GM19035 (cell line): ENCODE results near the gene SGK1.
"Not testable (repeated sequence)": the region's sequence is repeated elsewhere in the genome, so short reads cannot be mapped to it uniquely, and the experiment has no call there.

Experiments
- ATAC-seq: cut with Tn5 transposase; IDR thresholded peaks from one replicate; pipeline ENCODE4 v1.9.1; 2021; ENCODE audit not compliant: unreplicated experiment

SGK1 gene

GRCh38 chr6:134328792-134329191, 10.9 kb upstream of the SGK1 start:
- ATAC-seq: no peak

- ATAC-seq: no peak
These were observed 10.2 kb upstream of the SGK1 start for GRCh38 chr6:134328138-134328537.

DNA sequence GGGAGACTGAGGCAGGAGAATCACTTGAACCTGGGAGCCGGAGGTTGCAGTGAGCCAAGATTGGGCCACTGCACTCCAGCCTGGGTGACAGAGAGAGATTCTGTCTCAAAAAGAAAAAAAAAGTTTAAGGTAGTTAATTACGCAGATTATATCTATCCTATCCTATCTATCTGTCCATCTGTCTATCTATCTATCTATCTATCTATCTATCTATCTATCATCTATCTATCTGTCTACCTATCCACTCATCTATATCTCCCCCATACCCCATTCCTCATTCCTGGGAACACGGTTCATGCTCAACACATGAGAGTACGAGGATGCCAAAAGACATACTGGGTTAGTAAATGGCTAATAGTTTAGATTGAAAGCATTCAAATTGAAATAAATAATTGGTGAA, 8.3 kb upstream of the SGK1 start:
- ATAC-seq: not testable (repeated sequence)

- no peak for ATAC-seq
These were observed 6.9 kb upstream of the SGK1 start for GRCh38 chr6:134324766-134325165.

GRCh38 chr6:134324141-134324540, 6.2 kb upstream of the SGK1 start:
- ATAC-seq: no peak

GRCh38 chr6:134323698-134324097, 5.8 kb upstream of the SGK1 start:
- ATAC-seq: no peak

- no peak for ATAC-seq
These were observed 5.4 kb upstream of the SGK1 start for GRCh38 chr6:134323294-134323693.

DNA sequence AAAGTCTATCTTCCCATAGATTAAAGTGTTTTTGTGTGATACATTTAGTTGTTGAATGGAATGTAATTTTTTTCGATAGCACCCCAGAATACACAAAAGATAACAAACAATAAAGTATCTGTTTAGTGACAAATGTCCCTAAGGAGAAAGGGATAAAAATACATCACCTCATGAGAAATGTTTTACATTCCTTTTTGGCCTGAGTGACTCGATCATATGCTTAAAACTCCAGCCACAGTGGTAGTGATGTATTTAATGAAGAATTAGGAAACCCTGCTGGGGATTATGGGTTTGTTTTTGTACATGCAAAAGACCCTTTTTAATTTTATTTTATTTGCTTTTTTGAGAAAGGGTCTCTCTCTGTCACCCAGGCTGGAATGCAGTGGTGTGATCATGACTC, 4.3 kb upstream of the SGK1 start:
- ATAC-seq: no peak

DNA sequence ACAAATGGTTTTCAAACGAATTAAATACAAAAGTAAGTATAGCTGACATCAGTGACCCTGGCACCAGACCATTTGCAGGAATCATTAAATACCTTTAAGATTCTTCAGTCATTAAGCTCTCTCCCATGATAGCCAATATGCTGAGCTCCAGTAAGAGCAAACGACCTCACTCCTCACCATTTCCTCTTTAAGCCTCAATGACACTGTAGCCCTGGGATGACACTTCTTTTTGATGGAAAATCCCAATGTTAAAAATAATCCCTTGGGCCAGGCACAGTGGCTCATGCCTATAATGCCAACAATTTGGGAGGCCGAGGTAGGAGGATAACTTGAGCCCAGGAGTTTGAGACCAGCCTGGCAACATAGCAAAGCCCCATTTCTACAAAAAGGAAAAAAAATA, 3.3 kb upstream of the SGK1 start:
- ATAC-seq: no peak

DNA sequence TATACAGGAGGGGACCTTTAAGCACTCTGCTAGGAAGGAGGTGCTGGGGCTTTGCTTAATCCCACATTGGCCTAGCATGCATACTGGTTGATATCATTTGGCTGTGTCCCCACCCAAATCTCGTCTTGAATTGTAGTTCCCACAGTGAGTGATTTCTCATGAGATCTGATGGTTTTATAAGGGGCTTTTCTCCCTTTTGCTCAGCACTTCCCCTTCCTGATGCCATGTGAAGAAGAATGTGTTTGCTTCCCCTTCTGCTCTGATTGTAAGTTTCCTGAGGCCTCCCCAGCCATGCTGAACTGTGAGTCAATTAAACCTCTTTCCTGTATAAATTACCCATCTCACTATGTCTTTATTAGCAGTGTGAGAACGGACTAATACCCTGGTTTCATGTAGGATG, 1.8 kb upstream of the SGK1 start:
- ATAC-seq: not testable (repeated sequence)

DNA sequence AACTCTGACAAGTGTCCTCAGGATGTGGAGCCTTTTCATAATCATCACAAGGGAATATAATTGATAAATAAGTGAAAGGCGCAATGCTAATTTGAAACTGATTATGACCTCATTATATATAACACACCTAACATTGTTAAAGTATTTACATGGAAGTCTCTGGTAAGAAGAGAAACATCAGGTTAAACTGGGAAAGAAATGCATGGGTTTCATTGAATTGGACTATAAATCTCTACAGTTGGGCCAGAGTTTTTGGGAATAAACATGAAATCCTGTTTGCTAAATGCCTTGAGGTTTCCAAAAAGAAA, 1.0 kb upstream of the SGK1 start:
- no peak for ATAC-seq

GRCh38 chr6:134318236-134318973, 493 bp upstream of the SGK1 start:
- ATAC-seq: no peak

DNA sequence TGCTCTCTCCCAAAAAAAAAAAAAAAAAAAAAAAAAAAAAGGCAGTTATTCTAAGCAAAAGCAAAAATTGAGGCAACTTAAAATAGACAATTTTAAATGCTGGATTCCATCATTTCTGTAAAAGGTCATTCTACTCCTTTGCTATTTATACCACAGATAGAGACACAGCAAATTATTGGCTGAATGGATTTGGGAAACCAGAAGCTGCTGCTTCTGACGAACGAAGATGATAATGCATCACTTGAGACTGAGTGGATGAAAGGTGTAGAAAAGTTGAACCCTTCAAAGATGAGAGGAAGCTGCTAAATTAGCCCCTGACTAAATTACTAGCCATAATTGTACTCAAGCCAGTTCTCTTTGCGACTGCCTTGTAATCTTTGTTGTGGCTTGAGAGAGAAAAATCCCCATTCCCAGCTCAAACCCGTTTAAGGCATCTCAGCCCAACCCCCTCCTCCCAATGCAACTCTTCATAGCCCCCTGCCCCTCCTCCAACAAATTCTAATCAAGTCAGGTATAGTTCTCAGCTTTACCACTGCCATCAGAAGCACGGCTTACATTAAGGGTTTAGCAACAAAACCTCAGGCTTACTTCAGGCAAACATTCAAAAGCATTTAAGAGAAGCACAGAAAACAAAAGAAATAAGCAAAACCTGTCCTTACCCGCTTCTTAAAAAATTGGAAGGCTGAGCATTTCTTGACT, 1.0 kb downstream of the SGK1 start:
- ATAC-seq: no peak

DNA sequence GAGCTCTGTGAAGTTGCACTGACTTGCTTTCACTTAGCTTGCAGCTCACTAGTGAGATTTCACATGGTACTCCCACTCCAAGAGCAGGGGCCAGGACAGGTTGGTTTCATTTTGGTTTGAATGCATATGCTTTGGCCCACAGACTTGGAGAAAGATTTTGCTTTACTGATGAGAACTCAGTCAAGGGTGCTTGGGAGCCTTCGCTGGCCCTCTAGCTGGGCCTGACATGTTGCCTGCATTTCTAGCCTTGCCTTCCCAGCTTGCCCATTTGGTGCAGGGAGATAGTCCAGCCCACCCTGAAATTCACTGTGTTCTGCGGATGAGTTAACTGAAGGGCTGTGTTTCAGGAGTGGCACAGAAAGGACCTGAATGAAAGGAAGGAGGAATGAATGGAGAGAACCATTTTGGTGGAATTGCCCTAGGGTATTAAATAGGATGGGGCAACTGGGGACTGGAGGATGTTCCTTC, 1.9 kb downstream of the SGK1 start:
- ATAC-seq: no peak

DNA sequence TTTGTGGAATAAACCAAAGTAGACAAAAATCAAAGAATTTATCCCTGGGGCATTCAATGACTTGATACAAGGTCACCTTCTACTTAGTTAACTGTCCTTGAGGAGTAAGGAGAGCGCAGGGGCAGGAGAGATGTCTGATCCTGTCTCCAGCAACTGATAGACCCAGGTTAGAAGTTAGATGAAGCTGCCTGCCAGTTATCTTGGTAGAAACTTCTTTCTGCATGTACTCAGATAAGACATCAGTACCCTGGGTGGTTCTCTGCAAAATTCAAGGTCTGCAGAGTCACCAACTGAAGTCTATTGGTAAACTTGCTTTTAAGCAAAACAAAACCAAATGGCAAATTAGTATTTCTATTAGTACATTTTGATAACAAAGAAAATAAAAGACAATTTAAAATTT, 2.7 kb downstream of the SGK1 start:
- ATAC-seq: no peak

GRCh38 chr6:134314006-134314821, 3.7 kb downstream of the SGK1 start:
- ATAC-seq: no peak

DNA sequence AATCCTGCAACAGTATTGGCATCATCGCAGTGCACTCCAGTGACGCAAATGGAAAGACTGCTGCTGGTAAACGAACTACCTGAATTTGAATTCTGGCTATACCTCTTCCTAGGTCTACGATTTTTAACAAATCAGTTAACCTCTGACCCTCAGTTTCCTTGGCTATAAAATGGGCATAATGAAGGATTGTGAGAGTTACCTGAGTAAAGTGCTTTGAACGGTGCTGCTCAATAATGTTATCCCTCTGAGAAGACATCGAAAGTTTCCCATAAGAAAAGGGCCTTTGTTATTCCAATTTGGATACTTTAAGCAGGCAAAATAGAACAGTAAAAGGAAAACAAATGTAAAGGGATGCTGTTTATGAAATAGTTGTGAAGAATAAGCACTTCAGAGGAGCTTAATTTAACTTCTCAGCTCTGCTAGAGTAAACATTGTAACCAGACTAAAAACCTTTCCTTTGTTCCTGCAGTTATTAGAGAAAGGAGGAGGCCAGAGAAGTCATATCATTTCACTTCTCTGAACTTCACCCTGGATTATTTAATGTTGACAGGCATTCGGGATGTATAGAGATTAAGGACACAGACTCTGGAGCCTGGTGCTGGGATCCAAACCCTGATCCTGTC, 5.8 kb downstream of the SGK1 start:
- no peak for ATAC-seq

- ATAC-seq: no peak
These were observed 7.1 kb downstream of the SGK1 start for GRCh38 chr6:134310817-134311216.

DNA sequence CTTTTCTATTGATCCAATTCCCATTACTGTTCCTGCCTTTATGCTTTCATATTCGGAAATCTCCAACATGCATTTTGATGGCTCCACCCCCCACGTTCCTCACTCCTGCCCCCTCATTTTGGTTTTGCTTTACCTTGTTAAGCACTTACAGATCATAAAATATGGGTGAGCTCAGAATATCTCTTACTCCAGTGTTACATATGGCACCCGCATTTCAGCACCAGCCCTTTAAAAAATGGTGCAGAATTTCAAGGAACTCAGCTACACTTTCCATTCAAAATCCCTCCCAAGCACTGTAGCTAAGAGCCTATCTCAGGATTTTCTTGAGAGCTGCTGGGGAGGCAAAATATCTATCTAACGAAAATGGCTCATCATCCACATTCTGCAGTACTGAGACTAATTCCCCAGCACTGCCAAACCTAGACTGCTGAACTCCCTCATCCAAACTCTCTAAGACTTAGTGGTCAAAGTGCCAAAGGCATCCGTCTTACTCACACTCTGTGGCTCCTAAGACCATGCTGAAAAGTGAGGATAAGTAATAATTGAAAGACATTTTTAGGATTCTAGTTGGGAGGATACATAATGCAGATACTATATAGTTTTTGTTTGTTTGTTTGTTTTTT, 7.8 kb downstream of the SGK1 start:
- ATAC-seq: no peak

GRCh38 chr6:134309227-134309626, 8.7 kb downstream of the SGK1 start:
- ATAC-seq: no peak

DNA sequence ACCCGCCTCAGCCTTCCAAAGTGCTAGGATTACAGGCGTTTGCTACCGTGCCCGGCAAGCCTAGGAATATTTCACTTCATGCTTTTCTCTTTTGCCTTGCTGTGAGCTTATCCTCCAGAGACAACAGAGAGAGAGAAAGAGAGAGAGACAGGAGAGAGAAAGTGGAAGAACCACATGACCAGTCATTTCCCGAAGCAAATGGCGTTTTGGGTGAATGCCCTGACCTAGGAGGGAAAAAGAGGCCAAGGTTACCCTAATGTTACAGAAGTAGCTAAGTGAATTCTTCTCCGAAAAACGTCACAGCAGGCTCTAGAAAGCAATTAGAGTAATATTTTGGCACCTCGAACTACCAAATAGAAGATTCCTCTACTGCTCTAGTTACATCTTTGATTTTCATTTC, 9.1 kb downstream of the SGK1 start:
- ATAC-seq: no peak
